HG02943 (cell line): ENCODE measurements around the gene KRTAP2-1.
"Not testable (repeated sequence)": the region's sequence is repeated elsewhere in the genome, so short reads cannot be mapped to it uniquely, and the experiment has no call there.

Experiments used
- ATAC-seq: cut with Tn5 transposase; IDR thresholded peaks from one replicate; pipeline ENCODE4 v1.9.1; 2021; ENCODE audit warnings: mild to moderate bottlenecking, low read depth, moderate library complexity; ENCODE audit not compliant: unreplicated experiment

The KRTAP2-1 gene

GRCh38 chr17:41058741-41059140 is 11.6 kb upstream of the KRTAP2-1 start:
- ATAC-seq: no peak

GRCh38 chr17:41057547-41057946 is 10.4 kb upstream of the KRTAP2-1 start:
- no peak for ATAC-seq

- ATAC-seq: not testable (repeated sequence)
These were observed 8.0 kb upstream of the KRTAP2-1 start, which contains the start of gene KRTAP2-2 for GRCh38 chr17:41055130-41055529. KRTAP2-2 (minus strand) TSS chr17:41055230; CDS start chr17:41055211, 19 bp downstream.

DNA sequence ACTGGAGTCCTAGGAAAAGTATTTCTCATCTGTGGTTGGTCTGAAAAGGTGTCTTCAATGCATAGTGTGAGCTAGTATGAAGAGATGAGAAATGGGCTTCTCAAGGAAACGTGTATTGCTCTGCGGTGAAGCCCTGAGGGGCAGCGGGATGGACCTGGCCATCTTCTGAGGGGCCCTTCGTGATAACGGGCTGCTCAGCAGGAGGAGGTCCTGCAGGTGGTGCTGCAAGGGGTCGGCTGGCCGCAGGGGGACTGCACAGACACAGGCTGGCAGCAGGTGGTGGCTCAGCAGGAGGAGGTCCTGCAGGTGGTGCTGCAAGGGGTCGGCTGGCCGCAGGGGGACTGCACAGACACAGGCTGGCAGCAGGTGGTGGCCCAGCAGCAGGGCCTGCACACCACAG is 7.4 kb upstream of the KRTAP2-1 start:
- not testable (repeated sequence) for ATAC-seq

GRCh38 chr17:41054025-41054424 is 6.9 kb upstream of the KRTAP2-1 start:
- no peak for ATAC-seq

- ATAC-seq: no peak
These were observed 5.5 kb upstream of the KRTAP2-1 start for GRCh38 chr17:41052566-41052965.

DNA sequence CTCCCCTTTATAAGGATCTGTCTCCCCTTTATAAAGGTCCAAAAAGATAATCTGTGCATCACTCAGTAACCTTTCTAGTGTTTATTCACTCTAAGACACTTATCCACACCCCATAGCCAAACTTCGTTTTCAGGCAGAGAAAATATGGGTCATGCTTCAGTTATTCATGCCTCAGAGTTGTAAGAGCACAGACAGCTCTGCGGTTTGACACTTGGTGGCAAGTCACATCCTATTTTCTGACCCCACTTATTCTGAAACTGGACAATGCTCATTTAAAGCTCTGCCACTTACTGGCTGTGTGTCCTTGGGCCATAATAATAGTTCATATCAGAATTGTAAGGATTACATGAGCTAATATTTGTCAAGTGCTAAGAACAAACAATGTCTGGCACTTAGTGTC is 2.0 kb upstream of the KRTAP2-1 start:
- no peak for ATAC-seq

DNA sequence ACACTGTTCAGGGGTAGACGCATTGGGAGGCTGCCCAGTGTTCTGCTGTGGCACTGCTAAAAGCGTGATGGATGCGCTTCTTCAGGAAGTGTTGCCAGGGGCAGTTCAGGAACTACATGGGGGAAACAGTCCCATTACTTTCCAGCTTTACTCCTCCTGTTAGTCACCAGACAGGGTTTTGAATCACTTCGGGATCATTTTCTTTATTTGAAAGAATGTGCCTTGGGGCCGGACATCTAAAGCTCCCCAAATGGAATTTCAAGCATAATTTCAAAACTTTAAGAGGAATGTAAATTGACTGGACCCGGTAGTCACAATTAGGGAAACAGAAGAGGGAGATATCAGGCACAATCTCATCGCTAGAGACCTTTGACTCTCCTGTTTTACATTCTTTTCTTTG is 1.3 kb upstream of the KRTAP2-1 start:
- no peak for ATAC-seq

GRCh38 chr17:41042953-41043352 is 4.2 kb downstream of the KRTAP2-1 start:
- ATAC-seq: no peak

DNA sequence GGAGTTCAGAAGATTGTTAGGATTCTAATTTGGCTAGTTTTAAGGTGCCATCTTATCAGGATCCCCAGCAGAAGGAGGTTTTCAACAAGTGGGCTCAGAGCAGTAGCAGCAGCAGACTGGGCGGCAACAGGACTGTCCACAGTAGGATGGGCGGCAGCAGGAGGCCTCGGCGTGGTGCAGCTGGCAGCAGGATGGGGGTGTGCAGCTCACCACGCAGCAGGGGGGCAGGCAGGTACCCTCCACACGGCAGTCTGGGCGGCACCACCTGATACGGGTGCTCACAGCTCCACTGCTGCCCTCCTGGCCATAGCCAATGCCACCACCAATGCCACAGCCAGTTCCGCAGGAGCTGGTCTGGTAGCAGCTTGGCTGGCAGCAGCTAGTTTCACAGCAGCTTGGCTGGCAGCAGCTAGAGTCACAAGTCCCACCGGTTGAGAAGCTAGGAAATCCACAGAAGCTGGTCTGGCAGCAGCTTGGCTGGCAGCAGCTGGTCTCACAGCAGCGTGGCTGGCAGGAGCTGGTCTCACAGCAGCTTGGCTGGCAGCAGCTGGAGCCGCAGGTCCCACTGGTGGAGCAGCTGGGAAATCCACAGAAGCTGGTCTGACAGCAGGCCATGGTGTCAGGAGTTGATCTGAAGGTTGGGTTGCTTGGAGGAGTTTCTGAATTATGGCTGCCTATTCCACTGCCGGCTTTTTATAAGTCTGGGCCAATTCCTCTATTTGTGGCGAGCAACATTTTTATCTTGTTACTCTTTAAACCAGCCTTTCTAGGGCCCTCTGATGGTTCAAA is 6.1 kb downstream of the KRTAP2-1 start, which contains the start of gene KRTAP1-1:
Gene KRTAP1-1 (minus strand): TSS at position 668 of the 789 bp plus-strand sequence. CDS start 53 bp downstream, at position 615.
- ATAC-seq: not testable (repeated sequence)

GRCh38 chr17:41037853-41038350 is 9.2 kb downstream of the KRTAP2-1 start:
- no peak for ATAC-seq

DNA sequence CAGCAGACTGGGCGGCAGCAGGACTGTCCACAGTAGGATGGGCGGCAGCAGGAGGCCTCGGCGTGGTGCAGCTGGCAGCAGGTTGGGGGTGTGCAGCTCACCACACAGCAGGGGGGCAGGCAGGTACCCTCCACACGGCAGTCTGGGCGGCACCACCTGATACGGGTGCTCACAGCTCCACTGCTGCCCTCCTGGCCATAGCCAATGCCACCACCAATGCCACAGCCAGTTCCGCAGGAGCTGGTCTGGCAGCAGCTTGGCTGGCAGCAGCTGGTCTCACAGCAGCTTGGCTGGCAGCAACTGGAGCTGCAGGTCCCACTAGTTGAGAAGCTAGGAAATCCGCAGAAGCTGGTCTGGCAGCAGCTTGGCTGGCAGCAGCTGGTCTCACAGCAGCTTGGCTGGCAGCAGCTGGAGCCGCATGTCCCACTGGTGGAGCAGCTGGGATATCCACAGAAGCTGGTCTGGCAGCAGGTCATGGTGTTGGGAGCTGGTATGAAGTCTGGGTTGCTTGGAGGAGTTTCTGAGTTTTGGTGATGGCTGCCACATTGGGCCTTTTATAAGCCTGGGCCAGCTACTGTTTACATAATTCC is 12.7 kb downstream of the KRTAP2-1 start, which contains the start of gene KRTAP1-3:
Gene KRTAP1-3 (minus strand): TSS at position 529 of the 590 bp plus-strand sequence. CDS start 53 bp downstream, at position 476.
- not testable (repeated sequence) for ATAC-seq

DNA sequence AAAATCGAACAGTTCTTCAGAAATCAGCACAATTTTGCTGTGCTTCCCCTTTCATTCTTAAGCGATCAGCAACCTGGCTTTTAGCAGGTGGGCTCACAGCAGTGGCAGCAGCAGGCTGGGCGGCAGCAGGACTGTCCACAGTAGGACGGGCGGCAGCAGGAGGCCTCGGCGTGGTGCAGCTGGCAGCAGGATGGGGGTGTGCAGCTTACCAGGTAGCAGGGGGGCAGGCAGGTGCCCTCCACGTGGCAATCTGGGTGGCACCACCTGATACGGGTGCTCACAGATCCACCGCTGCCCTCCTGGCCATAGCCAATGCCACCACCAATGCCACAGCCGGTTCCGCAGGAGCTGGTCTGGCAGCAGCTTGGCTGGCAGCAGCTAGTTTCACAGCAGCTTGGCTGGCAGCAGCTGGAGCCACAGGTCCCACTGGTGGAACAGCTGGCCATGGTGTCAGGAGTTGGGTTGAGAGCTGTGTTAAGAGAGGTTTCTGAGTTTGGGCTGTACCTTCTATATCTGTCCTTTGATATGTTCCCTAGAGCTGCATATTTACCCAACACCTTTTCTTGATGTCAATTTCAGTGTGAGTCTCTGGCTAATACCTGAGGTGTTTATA is 17.4 kb downstream of the KRTAP2-1 start, which contains the start of gene KRTAP1-4:
Gene KRTAP1-4 (minus strand): TSS at position 563 of the 613 bp plus-strand sequence. CDS start 117 bp downstream, at position 446.
- ATAC-seq: no peak

GRCh38 chr17:41026715-41027471 is 20.2 kb downstream of the KRTAP2-1 start, which contains the start of gene KRTAP1-5:
KRTAP1-5 (minus strand) TSS chr17:41027208; CDS start chr17:41027155, 53 bp downstream.
- ATAC-seq: no peak

- no peak for ATAC-seq
These were observed 22.4 kb downstream of the KRTAP2-1 start for GRCh38 chr17:41024697-41025096.

DNA sequence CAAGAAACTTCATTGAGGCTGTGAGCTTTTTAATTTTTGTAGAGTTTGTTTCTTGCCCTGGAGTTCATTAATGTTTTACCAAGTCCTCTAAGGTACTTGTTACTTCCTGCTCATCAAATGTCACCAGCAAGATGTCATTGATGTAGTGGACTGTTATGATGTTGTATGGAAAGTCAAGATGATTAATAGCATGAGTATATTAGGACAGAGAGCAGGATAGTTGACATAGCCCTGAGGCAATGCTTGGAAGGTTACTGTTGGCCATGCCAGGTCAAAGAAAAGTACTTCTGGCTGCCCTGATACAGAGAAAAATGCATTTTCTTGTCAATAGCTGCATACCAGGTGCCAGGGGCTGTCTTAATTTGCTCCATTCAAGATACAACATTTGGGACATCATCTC is 26.8 kb downstream of the KRTAP2-1 start:
- ATAC-seq: no peak

- ATAC-seq: no peak
These were observed 27.7 kb downstream of the KRTAP2-1 start for GRCh38 chr17:41019415-41019814.

DNA sequence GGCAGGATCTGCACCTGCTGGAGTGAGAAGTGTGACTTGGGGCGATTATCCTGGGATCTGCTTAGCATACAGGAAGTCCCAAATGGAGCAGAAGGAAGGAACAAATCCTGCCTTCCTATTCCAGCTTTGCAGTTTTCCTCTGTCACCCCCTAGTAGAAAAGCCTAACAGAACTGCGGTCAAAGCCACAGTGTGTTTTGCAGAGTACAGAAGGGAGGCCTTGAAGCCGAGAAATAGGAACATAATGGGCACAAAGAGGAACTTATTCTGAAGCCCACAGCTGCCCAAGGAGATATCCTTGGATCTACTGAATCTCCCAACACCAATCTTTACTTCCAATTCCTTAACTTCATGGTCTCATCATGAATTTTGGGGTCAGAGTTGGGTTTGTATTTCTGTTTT is 28.6 kb downstream of the KRTAP2-1 start:
- ATAC-seq: no peak

DNA sequence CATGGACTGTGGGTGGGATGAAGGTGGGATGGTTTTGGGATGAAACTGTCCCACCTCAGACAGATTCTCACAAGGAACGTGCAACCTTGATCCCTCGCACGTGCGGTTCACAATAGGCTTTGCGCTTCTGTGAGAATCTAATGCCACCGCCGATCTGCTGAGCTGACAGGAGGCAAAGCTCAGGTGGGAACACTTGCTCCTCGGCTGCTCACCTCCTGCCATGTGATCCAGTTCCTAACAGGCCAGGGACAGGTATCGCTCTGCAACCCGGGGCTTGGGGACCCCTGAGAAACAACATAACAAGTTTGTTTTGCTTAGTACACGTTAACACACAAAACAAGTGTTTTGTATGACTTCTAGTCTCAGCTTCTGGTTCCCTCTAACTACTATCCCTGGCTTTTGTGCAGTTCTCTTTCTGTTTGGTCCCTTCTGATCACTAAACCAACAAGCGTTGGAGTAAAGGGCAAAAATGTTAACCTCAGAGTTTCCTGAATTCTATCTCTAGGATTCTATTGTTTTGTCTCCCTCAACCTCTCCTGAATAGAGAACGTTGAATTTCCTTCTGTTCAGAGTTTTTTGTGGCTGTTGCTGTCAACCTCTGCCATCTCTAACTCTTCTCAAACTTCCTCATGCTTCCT is 30.4 kb downstream of the KRTAP2-1 start:
- no peak for ATAC-seq

DNA sequence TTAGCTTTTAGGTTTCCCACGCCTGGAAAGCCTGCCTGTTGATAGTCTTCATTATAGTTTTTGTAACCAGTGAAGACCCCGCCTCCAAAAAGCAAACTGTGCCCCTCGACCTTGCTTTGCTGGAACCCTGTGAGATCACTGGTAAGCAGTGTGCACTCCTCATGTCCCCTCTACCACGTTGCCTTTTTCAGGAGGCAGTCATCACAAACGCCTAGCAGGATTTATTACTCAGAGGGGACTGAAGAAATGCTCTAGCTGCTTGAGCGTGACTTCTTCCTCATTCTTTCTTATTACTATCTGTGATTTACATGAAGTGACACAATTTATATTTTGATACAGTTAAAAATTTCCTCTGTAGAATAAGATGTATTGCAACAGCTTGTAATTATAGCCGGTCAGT is 31.7 kb downstream of the KRTAP2-1 start:
- no peak for ATAC-seq
